Endothelial cell of umbilical vein (primary cell): ENCODE measurements around the gene PDE7B. TPM values are rescaled to one million over a fixed set of nuclear protein-coding genes. Genes with fewer than 3 reads are reported as not detected.

Source experiments
- BruUV-seq: library from RNA; stranded (reverse); fragments of 400-500 nt; replicated peaks from 2 replicates; lab custom pipeline; 2021; lab: Mats Ljungman, UMichigan
- CTCF ChIA-PET: fragments of 300-600, 350-600 bp; sonication (Branson Sonifier 250); formaldehyde crosslinking; loops from one replicate; lab custom pipeline; 2021; ENCODE audit warnings: antibody characterized with exemption, inconsistent platforms; lab: Charles Lee
- POLR2A ChIA-PET: fragments of 300-600, 350-600 bp; sonication (Branson Sonifier 250); formaldehyde crosslinking; loops from one replicate; lab custom pipeline; 2021; ENCODE audit warnings: antibody characterized with exemption, inconsistent platforms; lab: Charles Lee
- DNase-seq: peaks from one replicate; pipeline ENCODE4 v3.0.0-alpha.2; 2011; ENCODE audit warnings: low read depth, low spot score
- FAIRE-seq: peaks from 2 replicates; lab custom pipeline; 2011; peaks lifted over from hg19 to GRCh38; lab: Jason Lieb, UNC
- H2AFZ ChIP-seq: 2 replicates; pipeline ENCODE4 v1.6.0; 2012; ENCODE audit warnings: low read depth, low read length, control low read depth, inconsistent platforms
- H3K27ac ChIP-seq: 2 replicates; pipeline ENCODE4 v1.5.1; 2011; ENCODE audit warnings: low read depth, mild to moderate bottlenecking, control low read depth, low read length, moderate library complexity; ENCODE audit not compliant: insufficient read depth
- H3K27me3 ChIP-seq, 2 experiments: 2 replicates each; pipeline versions ENCODE4 v1.6.0 to v1.6.1; 2011; ENCODE audit warnings: low read length in 2 of 2, mixed read lengths in 1 of 2; ENCODE audit not compliant: control insufficient read depth in 2 of 2, insufficient read depth in 2 of 2
- H3K36me3 ChIP-seq, 2 experiments: 2 replicates in 1 of 2; 3 replicates in 1 of 2; pipeline ENCODE4 v1.5.1; 2011; ENCODE audit warnings: low read length in 2 of 2, mild to moderate bottlenecking in 1 of 2, moderate library complexity in 1 of 2; ENCODE audit not compliant: control insufficient read depth in 2 of 2, insufficient read depth in 2 of 2; ENCODE audit errors: extremely low read depth in 1 of 2
- H3K4me1 ChIP-seq: 3 replicates; pipeline ENCODE4 v1.5.1; 2011; ENCODE audit warnings: mild to moderate bottlenecking, low read length; ENCODE audit not compliant: control insufficient read depth, insufficient read depth; ENCODE audit errors: extremely low read depth
- H3K4me2 ChIP-seq: 2 replicates; pipeline ENCODE4 v1.6.1; 2011; ENCODE audit warnings: low read length, control low read depth, mixed read lengths; ENCODE audit not compliant: insufficient read depth
- H3K4me3 ChIP-seq, 3 experiments: fragments of 200-600 bp in 1 of 3; sonication (generic), shearing (Covaris generic) in 1 of 3; replicated peaks in 1 of 3; 2 replicates each; pipeline ENCODE4 v1.5.1; 2011 to 2016; ENCODE audit warnings: control low read depth in 3 of 3, low read length in 3 of 3, mild to moderate bottlenecking in 2 of 3, inconsistent platforms in 1 of 3, low read depth in 1 of 3, moderate library complexity in 1 of 3; ENCODE audit not compliant: insufficient read depth in 1 of 3
- H3K79me2 ChIP-seq: 2 replicates; pipeline ENCODE4 v1.6.0; 2012; ENCODE audit warnings: low read length, inconsistent platforms; ENCODE audit not compliant: control insufficient read depth, insufficient read depth
- H3K9ac ChIP-seq: replicated peaks from 2 replicates; pipeline ENCODE3; 2011; ENCODE audit warnings: low read length, control low read depth; ENCODE audit not compliant: insufficient read depth; ENCODE audit errors: extremely low read depth
- H3K9me1 ChIP-seq: replicated peaks from 3 replicates; pipeline ENCODE4 v1.6.0; 2011; ENCODE audit warnings: mild to moderate bottlenecking, low read length; ENCODE audit not compliant: control insufficient read depth, insufficient read depth; ENCODE audit errors: extremely low read depth
- H3K9me3 ChIP-seq: replicated peaks from 2 replicates; pipeline ENCODE4 v1.5.1; 2012; ENCODE audit warnings: low read length, inconsistent platforms; ENCODE audit not compliant: control insufficient read depth, insufficient read depth
- H4K20me1 ChIP-seq: replicated peaks from 2 replicates; pipeline ENCODE3; 2011; ENCODE audit warnings: mild to moderate bottlenecking, low read length; ENCODE audit not compliant: control insufficient read depth, insufficient read depth; ENCODE audit errors: extremely low read depth
- EZH2 ChIP-seq: IDR thresholded peaks from 2 replicates; pipeline ENCODE4 v1.6.1; 2012; ENCODE audit warnings: borderline replicate concordance, low read depth, mild to moderate bottlenecking, moderate library complexity, low read length, inconsistent platforms; ENCODE audit not compliant: severe bottlenecking
- FOS ChIP-seq: IDR thresholded peaks from 2 replicates; pipeline ENCODE4 v1.6.1; 2011; ENCODE audit warnings: mild to moderate bottlenecking, low read length, moderate library complexity, borderline replicate concordance; ENCODE audit not compliant: insufficient read depth
- GATA2 ChIP-seq: IDR thresholded peaks from 2 replicates; pipeline ENCODE4 v1.7.0; 2011; ENCODE audit warnings: low read depth, mild to moderate bottlenecking, moderate library complexity, mixed read lengths, low read length; ENCODE audit not compliant: insufficient read length, insufficient read depth
- JUN ChIP-seq: IDR thresholded peaks from 2 replicates; pipeline ENCODE4 v1.6.1; 2011; ENCODE audit warnings: borderline replicate concordance, low read depth; ENCODE audit not compliant: insufficient read length, insufficient read depth
- MYC ChIP-seq: IDR thresholded peaks from one replicate; pipeline ENCODE4 v1.6.1; 2011; ENCODE audit warnings: mild to moderate bottlenecking, low read depth, low read length
- POLR2A ChIP-seq: IDR thresholded peaks from 2 replicates; pipeline ENCODE4 v1.6.1; 2012; ENCODE audit warnings: low read depth, mild to moderate bottlenecking, control low read depth, low read length
- POLR2AphosphoS5 ChIP-seq: IDR thresholded peaks from 2 replicates; pipeline ENCODE4 v1.6.1; 2012; ENCODE audit warnings: low read depth, mild to moderate bottlenecking, control low read depth, low read length, moderate library complexity; ENCODE audit not compliant: insufficient read depth
- dilution Hi-C: fragments of 300-500 bp; cut with MboI; formaldehyde crosslinking; loops from one replicate; pipeline ENCODE4 v1.15.0; 2019; ENCODE audit warnings: low sequenced_read_pairs; ENCODE audit not compliant: extremely low pct_ligation_motif_present
- intact Hi-C: fragments of 100-400 bp; cut with micrococcal nuclease; formaldehyde crosslinking; loops from one replicate; pipeline ENCODE4 v1.10.0; 2022
- polyA plus RNA-seq, 4 experiments: library from polyadenylated mRNA; depleted of rRNA in 3 of 4; stranded (reverse) in 3 of 4; unstranded in 1 of 4; fragments of >200 nt; gene quantifications; 2 replicates each; pipeline versions ENCODE4 v1.2.1 to v1.2.3, GENCODE V29; 2011 to 2012; ENCODE audit warnings: missing spikeins in 1 of 4
- total RNA-seq: library from RNA; stranded (reverse); gene quantifications from 2 replicates; pipeline ENCODE4 v1.2.3, GENCODE V29; 2021
- TF ChIP-seq, protein P1 (sequence below): IDR thresholded peaks from 2 replicates; pipeline ENCODE4 v1.6.1; 2011; ENCODE audit not compliant: insufficient read depth, insufficient read length
- TF ChIP-seq, protein P2 (sequence below), 2 donors: IDR thresholded peaks; 1 replicate in 1 of 2; 2 replicates in 1 of 2; pipeline ENCODE4 v1.5.1; 2011; ENCODE audit warnings: low read length in 2 of 2, mild to moderate bottlenecking in 2 of 2, moderate library complexity in 2 of 2, control low read depth in 1 of 2, inconsistent platforms in 1 of 2, low read depth in 1 of 2; ENCODE audit not compliant: insufficient read depth in 1 of 2; ENCODE audit errors: extremely low read depth in 1 of 2

PDE7B gene
- total and polyA plus RNA-seq, 2 donors (not counting 3 experiments of a cell fraction or from before 2014, with no cell fraction given): 20.6 to 25.1 TPM

- Histone ChIP-seq H3K4me3 (no peak overlapping the region), H3K9me1 (no peaks in the 10 kb centered on the region), H3K4me1 (no peaks in the 10 kb centered on the region), H3K9ac (no peak overlapping the region), H3K79me2 (no peaks in the 10 kb centered on the region), H4K20me1 (no peaks in the 10 kb centered on the region), H3K27ac (no peak overlapping the region), H3K27me3 (no peaks in the 10 kb centered on the region), H3K4me2 (no peak overlapping the region), H2AFZ (no peak overlapping the region), H3K36me3 (no peaks in the 10 kb centered on the region), H3K9me3 (no peaks in the 10 kb centered on the region)
- CTCF ChIA-PET: interaction anchor here (0.6 to 1.3 kb wide), 2 partner anchors 17 to 63 kb away, joined by 3 read pairs; no protein-coding TSS in a partner anchor
- FAIRE-seq (no peak), DNase-seq (no peak)
- no TSS peak for BruUV-seq
- intact Hi-C loops (no loop called here), dilution Hi-C loops (no loop called here)
- no peak for TF ChIP-seq POLR2A
- no peak for TF ChIP-seq POLR2AphosphoS5
- TF ChIP-seq FOS: no peak
- TF ChIP-seq MYC: no peak
- TF ChIP-seq, protein P1, sequence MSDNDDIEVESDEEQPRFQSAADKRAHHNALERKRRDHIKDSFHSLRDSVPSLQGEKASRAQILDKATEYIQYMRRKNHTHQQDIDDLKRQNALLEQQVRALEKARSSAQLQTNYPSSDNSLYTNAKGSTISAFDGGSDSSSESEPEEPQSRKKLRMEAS: no peak
- TF ChIP-seq GATA2: no peak
- TF ChIP-seq EZH2: no peak
- TF ChIP-seq, protein P2, sequence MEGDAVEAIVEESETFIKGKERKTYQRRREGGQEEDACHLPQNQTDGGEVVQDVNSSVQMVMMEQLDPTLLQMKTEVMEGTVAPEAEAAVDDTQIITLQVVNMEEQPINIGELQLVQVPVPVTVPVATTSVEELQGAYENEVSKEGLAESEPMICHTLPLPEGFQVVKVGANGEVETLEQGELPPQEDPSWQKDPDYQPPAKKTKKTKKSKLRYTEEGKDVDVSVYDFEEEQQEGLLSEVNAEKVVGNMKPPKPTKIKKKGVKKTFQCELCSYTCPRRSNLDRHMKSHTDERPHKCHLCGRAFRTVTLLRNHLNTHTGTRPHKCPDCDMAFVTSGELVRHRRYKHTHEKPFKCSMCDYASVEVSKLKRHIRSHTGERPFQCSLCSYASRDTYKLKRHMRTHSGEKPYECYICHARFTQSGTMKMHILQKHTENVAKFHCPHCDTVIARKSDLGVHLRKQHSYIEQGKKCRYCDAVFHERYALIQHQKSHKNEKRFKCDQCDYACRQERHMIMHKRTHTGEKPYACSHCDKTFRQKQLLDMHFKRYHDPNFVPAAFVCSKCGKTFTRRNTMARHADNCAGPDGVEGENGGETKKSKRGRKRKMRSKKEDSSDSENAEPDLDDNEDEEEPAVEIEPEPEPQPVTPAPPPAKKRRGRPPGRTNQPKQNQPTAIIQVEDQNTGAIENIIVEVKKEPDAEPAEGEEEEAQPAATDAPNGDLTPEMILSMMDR (IDR thresholded peaks at IDR 0.05; ENCODE audit: extremely low read depth in 1 of 2, insufficient read depth in 1 of 2, low read depth in 1 of 2, low read length in 2 of 2): no peak
- TF ChIP-seq JUN: no peak
- POLR2A ChIA-PET: no interaction called here
Observed at GRCh38 chr6:135972150-135972549, 120.6 kb downstream of the PDE7B start.
